ENCODE measurements around the gene LMOD1.
A peak's percentile ranks its signal among the peaks of the same experiment; 100 is the strongest.
"Not testable (repeated sequence)": the region's sequence is repeated elsewhere in the genome, so short reads cannot be mapped to it uniquely, and the experiment has no call there.

LMOD1 gene

GRCh38 chr1:201968202-201968925, 22.0 kb upstream of the LMOD1 start:
- FAIRE-seq = no peak
- no peak for DNase-seq (ENCODE audit: insufficient read length)
- TF ChIP-seq POLR2A (IDR thresholded peaks at IDR 0.05; ENCODE audit: low read depth, low read length) (no peak), TAF1 (IDR thresholded peaks at IDR 0.05; ENCODE audit: borderline replicate concordance, low read depth, low read length) (no peak), POLR2AphosphoS5 (IDR thresholded peaks at IDR 0.05; ENCODE audit: low read depth, low read length) (no peak)

DNA sequence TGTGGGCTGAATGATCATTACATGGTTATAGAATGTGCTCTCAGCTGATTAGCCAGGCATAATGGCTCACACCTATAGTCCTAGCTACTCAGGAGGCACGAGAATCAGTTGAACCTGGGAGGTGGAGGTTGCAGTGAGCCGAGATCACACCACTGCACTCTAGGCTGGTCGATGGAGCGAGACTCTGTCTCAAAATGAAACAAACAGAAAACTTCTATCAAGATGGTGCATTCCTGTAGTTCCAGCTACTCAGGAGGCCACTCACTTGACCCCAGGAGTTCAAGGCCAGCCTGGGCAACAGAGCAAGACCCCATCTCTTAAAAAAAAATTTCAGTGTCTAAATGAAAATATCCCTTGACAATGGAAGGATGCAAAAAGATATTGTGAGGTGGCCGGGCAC, 19.8 kb upstream of the LMOD1 start:
- TF ChIP-seq TAF1 (IDR thresholded peaks at IDR 0.05; ENCODE audit: borderline replicate concordance, low read depth, low read length) (no peak), POLR2AphosphoS5 (IDR thresholded peaks at IDR 0.05; ENCODE audit: low read depth, low read length) (no peak), POLR2A (IDR thresholded peaks at IDR 0.05; ENCODE audit: low read depth, low read length) (no peak)
- DNase-seq (ENCODE audit: insufficient read length) = no peak
- FAIRE-seq = no peak

GRCh38 chr1:201964261-201964660, 17.9 kb upstream of the LMOD1 start:
- DNase-seq (ENCODE audit: insufficient read length) = no peak
- FAIRE-seq = no peak
- no peak for TF ChIP-seq TAF1 (IDR thresholded peaks at IDR 0.05; ENCODE audit: borderline replicate concordance, low read depth, low read length)
- TF ChIP-seq POLR2A (IDR thresholded peaks at IDR 0.05; ENCODE audit: low read depth, low read length) = no peak
- TF ChIP-seq POLR2AphosphoS5 (IDR thresholded peaks at IDR 0.05; ENCODE audit: low read depth, low read length) = no peak

DNA sequence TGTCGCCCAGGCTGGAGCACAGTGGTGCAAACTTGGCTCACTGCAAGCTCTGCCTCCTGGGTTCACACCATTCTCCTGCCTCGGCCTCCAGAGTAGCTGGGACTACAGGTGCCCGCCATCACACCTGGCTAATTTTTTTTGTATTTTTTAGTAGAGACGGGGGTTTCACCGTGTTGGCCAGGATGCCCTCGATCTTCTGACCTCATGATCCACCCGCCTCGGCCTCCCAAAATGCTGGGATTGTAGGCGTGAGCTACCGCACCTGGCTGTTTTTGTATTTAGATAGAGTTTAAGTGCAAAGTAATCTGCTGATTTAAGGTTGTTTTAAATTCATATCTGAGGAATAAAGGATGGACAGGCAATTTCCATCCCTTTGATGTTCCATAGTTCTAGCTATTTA, 16.0 kb upstream of the LMOD1 start:
- not testable (repeated sequence) for FAIRE-seq; DNase-seq (ENCODE audit: insufficient read length)

DNA sequence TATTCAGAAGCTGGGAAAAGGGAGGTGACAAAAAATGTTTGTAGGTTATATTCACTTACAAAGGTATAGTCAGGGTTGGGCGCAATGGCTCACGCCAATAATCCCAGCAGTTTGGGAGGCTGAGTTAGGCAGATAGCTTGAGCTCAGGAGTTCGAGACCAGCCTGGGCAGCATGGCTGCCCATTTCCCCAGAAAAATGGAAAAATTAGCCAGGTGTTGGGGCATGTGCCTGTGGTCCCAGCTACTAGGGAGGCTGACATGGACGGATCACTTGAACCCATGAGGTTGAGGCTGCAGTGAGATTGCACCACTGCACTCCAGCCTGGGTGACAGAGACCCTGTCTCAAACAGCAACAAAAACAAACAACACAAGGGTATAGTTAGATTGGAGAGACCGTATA, 12.0 kb upstream of the LMOD1 start:
- DNase-seq (ENCODE audit: insufficient read length) = no peak
- no peak for FAIRE-seq

GRCh38 chr1:201955729-201956143, 9.4 kb upstream of the LMOD1 start:
- FAIRE-seq = no peak
- TF ChIP-seq POLR2AphosphoS5 (IDR thresholded peaks at IDR 0.05; ENCODE audit: low read depth, low read length) (no peak), TAF1 (IDR thresholded peaks at IDR 0.05; ENCODE audit: borderline replicate concordance, low read depth, low read length) (no peak), POLR2A (IDR thresholded peaks at IDR 0.05; ENCODE audit: low read depth, low read length) (no peak)
- DNase-seq (ENCODE audit: insufficient read length) = no peak

More for the DNA sequence above, 12.0 kb upstream of the LMOD1 start:
- TF ChIP-seq TAF1 (IDR thresholded peaks at IDR 0.05; ENCODE audit: borderline replicate concordance, low read depth, low read length) (no peak), POLR2A (IDR thresholded peaks at IDR 0.05; ENCODE audit: low read depth, low read length) (no peak), POLR2AphosphoS5 (IDR thresholded peaks at IDR 0.05; ENCODE audit: low read depth, low read length) (no peak)

DNA sequence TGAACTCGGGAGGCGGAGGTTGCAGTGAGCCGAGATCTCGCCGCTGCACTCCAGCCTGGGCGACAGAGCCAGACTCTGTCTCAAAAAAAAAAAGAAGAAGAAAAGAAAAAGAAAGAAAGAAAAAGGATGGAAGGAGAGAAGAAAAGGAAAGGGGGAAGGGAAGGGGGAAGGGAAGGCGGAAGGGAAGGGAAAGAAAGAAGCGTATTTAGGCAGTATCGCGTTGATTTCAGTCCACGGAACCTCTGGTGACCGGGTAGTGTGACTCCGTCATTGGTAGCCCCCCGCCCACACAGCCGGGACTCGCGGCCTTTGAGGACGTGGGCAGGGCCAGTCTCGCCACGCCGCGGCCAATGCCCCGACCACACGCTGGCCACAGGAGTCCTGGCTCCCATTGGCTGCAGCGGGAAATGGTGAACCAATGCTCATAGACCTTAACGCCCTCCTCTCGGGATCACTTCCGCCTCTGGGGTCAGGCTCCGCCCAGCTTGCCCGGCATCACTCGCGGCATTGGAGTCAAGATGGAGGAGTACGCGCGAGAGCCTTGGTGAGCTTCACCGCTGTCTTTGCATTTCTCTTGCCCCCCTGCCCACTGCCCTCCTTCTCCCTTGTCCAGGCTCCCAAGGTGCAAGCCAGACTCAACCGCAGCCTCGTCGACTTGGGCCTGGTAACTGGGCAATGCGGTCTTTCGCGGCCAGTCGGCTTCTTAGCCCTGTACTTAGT, 8.8 kb upstream of the LMOD1 start, which contains the start of gene TIMM17A:
TSS of gene TIMM17A (plus strand) at position 495 of the 720 bp plus-strand sequence. CDS start at position 519, 24 bp downstream.
- peak; percentile 99 for FAIRE-seq

DNA sequence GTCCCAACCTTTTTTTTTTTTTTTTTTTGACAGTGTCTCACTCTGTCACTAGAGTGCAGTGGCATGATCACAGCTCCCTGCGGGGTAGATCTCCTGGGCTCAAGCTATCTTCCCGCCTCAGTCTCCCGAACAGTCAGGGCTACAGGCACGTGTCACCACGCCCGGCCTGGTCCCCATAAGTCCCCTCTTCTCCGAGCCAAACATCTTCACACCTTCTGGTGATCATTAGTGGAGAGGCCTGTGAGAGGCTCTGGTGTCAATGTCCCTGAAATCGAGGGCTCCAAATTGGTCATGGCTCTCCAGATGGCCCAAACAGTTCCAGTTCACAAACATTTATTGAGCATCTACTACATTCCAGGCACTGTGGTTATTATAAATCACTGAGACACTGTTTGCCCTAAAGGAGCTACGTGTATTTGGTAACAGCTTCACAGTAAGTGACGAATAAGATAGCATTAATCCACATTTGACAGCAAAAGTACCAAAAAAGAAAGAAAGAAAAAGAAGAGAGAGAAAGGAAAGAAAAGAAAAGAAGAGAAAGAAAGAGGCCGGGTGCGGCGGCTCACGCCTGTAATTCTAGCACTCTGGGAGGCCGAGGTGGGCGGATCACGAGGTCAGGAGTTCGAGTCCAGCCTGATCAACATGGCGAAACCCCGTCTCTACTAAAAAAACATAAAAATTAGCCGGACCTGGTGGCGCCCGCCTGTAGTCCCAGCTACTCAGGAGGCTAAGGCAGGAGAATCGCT, 8.1 kb upstream of the LMOD1 start:
- no peak for TF ChIP-seq POLR2AphosphoS5 (IDR thresholded peaks at IDR 0.05; ENCODE audit: low read depth, low read length)
- no peak for TF ChIP-seq POLR2A (IDR thresholded peaks at IDR 0.05; ENCODE audit: low read depth, low read length)
- TF ChIP-seq TAF1 (IDR thresholded peaks at IDR 0.05; ENCODE audit: borderline replicate concordance, low read depth, low read length) = no peak
- FAIRE-seq = no peak
- DNase-seq (ENCODE audit: insufficient read length) = no peak

More for the DNA sequence above, 8.8 kb upstream of the LMOD1 start, which contains the start of gene TIMM17A:
- peak; percentile 83; the same call in 1 of the 2 replicates for TF ChIP-seq TAF1 (IDR thresholded peaks at IDR 0.05; ENCODE audit: borderline replicate concordance, low read depth, low read length)
- TF ChIP-seq POLR2AphosphoS5 (IDR thresholded peaks at IDR 0.05; ENCODE audit: low read depth, low read length) = peak; percentile 99
- TF ChIP-seq POLR2A (IDR thresholded peaks at IDR 0.05; ENCODE audit: low read depth, low read length) = peak; percentile 99
- peak; percentile 89 for DNase-seq (ENCODE audit: insufficient read length)

- no peak for DNase-seq (ENCODE audit: insufficient read length)
- FAIRE-seq = no peak
- no peak for TF ChIP-seq TAF1 (IDR thresholded peaks at IDR 0.05; ENCODE audit: borderline replicate concordance, low read depth, low read length)
- TF ChIP-seq POLR2AphosphoS5 (IDR thresholded peaks at IDR 0.05; ENCODE audit: low read depth, low read length) = no peak
- no peak for TF ChIP-seq POLR2A (IDR thresholded peaks at IDR 0.05; ENCODE audit: low read depth, low read length)
These were observed 3.1 kb upstream of the LMOD1 start for GRCh38 chr1:201949491-201949890.

DNA sequence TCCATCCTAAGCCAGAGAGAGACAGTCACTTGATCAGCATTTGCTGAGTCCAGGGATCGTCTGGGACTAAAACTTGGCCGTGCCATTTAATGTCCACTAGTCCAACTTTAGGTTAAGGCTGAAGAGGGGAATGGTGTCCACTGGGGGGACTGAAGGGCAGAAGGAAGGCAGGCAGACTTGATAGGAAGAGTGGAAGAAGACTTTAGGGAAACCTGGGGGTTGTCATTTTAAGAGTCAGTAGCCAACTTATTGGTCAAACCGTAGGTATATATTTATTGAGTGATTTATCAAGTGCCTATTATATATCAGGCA, 1.3 kb upstream of the LMOD1 start:
- DNase-seq (ENCODE audit: insufficient read length) = no peak
- no peak for TF ChIP-seq POLR2A (IDR thresholded peaks at IDR 0.05; ENCODE audit: low read depth, low read length)
- no peak for TF ChIP-seq POLR2AphosphoS5 (IDR thresholded peaks at IDR 0.05; ENCODE audit: low read depth, low read length)
- TF ChIP-seq TAF1 (IDR thresholded peaks at IDR 0.05; ENCODE audit: borderline replicate concordance, low read depth, low read length) = no peak
- FAIRE-seq = peak; percentile 5

DNA sequence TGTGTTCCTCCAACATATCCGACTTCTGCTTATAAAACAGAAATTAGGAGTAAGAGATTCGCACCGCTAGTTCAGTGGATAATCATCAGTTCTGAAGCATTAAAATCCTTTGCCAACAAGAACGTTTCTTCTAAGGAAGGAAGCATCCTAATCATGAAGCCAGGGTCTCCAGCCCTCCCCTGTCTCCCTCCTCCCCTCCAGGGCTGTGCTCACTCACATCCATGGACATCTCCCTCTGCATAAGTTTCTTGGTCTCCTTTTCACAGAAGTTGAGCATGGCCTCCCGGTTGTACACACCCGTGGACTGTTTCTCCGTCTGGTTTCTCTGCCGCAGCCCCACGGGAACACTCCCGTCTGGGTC, 505 bp downstream of the LMOD1 start:
- no peak for FAIRE-seq
- TF ChIP-seq POLR2AphosphoS5 (IDR thresholded peaks at IDR 0.05; ENCODE audit: low read depth, low read length) (no peak), TAF1 (IDR thresholded peaks at IDR 0.05; ENCODE audit: borderline replicate concordance, low read depth, low read length) (no peak), POLR2A (IDR thresholded peaks at IDR 0.05; ENCODE audit: low read depth, low read length) (no peak)
- DNase-seq (ENCODE audit: insufficient read length) = no peak

Measured in GM12892 (cell line).